GM11168 (cell line): ENCODE results near the gene MRPL48.
"Not testable (repeated sequence)": the region's sequence is repeated elsewhere in the genome, so short reads cannot be mapped to it uniquely, and the experiment has no call there.

Source experiments
- in situ Hi-C: fragments of 300-500 bp; cut with MboI; formaldehyde crosslinking; loops from one replicate; pipeline ENCODE4 v1.12.0; 2022; ENCODE audit warnings: low sequenced_read_pairs; ENCODE audit not compliant: unreplicated experiment

The MRPL48 gene

DNA sequence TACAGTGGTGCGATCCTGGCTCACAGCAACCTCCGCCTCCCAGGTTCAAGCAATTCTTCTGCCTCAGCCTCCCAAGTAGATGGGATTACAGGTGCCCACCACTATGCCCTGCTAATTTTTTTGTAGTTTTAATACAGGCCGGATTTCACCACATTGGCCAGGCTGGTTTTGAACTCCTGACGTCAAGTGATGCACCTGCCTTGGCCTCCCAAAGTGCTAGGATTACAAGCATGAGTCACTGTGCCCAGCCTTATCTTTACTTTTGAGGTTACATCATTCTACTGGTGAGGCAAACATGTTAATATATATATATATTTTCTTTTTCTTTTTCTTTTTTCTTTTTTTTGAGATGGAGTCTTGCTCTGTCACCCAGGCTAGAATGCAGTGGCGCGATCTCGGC lies 16.9 kb upstream of the MRPL48 start:
- in situ Hi-C loops = not testable (repeated sequence)

DNA sequence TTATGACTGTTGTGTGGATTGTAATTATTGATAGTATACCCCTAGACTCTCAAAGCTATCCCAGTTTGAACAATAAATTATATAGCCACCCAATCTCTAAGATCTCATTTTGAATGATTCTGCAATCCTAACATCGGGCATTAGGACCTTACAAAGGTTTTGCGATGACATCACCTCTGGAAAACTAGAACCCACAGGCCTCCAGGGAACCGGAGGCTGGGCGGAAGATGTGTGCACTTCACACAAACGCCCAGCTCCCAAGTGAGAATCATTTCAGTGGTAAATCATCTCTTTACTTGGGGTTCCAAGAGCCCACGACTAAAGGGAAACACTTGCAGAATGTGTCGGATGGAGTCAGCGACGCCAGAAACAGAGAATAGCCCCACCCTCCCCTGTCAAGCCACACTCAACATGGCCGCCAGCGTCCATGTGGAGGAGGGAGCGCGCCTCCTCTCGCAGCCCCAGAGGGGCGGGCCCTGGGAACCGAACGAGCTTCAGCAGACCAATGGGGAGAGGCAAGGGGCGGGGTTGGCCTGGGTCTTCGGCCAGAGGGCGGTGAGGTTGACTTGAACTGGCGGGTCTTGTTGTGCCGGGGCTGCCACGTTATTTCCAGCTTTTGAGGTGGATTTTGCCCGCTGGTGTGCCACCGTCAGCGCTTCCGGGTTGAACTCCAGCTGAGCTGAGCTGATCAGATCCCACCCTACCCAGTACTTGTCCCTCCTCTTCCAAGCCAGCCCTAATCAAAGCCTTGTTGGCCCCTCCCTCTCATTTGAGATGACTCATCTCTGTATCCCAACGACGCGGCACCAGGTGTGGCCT lies 8.4 kb upstream of the MRPL48 start:
- in situ Hi-C loops = no loop called here

GRCh38 chr11:73781303-73781702 lies 6.4 kb upstream of the MRPL48 start:
- in situ Hi-C loops = no loop called here

- in situ Hi-C loops = no loop called here
Observed at GRCh38 chr11:73783483-73784020, 4.1 kb upstream of the MRPL48 start.

DNA sequence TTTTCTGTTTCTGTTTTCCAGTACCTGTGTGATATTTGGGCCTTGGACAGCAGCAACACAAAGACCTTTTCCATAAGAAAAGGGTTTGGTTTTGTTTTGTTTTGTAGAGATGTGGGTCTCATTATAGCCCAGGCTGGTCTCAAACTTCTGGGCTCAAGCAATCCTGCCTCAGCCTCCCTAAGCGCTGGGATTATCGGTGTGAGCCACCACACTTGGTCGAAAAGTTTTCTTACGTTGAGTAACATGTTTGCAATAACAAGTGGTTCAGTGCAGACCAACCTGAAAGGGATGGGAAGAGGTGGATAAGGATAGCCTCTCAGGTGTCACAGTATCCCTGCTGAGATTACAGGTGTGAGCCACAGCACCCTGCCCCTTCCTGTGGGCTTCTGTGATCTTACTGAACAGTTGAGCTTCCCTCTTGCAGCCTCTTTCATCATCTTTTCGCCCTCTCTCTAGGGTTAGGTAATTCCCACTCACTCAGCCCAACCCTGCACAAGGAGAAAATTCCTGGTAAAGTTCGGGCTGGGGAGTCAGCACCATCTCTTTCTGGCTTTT lies 3.5 kb upstream of the MRPL48 start:
- in situ Hi-C loops = no loop called here

GRCh38 chr11:73784734-73785133 lies 2.9 kb upstream of the MRPL48 start:
- in situ Hi-C loops = no loop called here

- in situ Hi-C loops = not testable (repeated sequence)
Observed at GRCh38 chr11:73785467-73785866, 2.2 kb upstream of the MRPL48 start.

- in situ Hi-C loops = no loop called here
Observed at GRCh38 chr11:73787051-73787642, 527 bp upstream of the MRPL48 start.

GRCh38 chr11:73789279-73789670 lies 1.6 kb downstream of the MRPL48 start:
- in situ Hi-C loops = no loop called here

GRCh38 chr11:73792584-73792983 lies 4.9 kb downstream of the MRPL48 start:
- in situ Hi-C loops = no loop called here

DNA sequence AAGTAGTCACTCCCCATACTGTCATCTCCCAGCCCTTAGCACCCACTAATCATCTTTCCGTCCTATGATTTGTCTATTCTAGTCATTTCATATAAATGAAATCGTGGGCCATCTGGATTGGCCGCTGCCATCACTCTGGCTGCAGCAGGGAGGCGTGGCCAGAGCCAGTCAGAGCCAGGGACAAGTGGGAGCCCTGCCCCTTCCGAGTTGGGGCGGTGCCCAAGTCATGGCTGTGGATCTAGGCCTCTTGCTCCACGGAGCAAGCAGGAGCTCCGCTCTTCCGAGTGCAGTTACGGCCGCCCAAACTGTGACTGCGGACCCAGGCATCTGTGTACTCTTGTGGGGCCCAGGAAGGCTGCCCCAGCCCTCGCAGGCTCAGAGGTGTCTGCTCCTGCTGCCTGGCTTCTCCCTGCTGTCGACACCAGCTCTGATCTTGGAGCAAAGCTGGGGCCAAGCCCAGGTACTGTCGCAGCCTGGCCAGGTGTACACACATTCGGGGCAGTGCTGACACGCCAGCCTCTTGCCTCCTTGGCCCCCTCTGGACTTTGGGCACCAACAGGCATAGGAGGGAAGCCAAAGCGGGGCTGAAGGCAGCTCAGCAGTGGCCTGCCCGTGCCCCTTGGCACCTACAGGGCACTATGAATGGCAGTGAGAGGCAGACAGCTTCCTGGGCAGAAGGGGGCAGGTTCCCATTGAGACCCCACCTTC lies 8.4 kb downstream of the MRPL48 start:
- in situ Hi-C loops = no loop called here

GRCh38 chr11:73797457-73797856 lies 9.8 kb downstream of the MRPL48 start:
- in situ Hi-C loops = no loop called here

- in situ Hi-C loops = no loop called here
Observed at GRCh38 chr11:73800276-73800806, 12.7 kb downstream of the MRPL48 start.

- in situ Hi-C loops = no loop called here
Observed at GRCh38 chr11:73801136-73801535, 13.5 kb downstream of the MRPL48 start.

- in situ Hi-C loops = no loop called here
Observed at GRCh38 chr11:73804712-73805111, 17.0 kb downstream of the MRPL48 start.

DNA sequence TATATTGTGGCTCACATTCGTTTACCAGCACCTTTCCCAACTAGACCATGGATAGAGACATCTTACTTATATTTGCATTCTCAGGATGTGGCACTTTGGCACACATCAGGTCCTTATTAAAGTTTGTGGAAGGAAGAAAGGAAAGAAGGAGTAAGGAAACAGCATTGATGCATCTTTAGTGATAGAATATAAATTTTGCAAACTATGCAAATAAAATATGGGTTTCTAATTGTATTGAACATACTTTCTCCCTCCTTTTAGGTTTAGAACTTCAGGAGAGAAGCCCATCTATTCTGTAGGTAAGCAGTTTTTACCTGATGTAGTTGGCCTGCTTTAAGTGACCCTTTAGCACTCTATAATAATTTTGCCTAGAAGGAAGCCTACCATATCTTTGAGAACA lies 20.4 kb downstream of the MRPL48 start:
- in situ Hi-C loops = no loop called here

DNA sequence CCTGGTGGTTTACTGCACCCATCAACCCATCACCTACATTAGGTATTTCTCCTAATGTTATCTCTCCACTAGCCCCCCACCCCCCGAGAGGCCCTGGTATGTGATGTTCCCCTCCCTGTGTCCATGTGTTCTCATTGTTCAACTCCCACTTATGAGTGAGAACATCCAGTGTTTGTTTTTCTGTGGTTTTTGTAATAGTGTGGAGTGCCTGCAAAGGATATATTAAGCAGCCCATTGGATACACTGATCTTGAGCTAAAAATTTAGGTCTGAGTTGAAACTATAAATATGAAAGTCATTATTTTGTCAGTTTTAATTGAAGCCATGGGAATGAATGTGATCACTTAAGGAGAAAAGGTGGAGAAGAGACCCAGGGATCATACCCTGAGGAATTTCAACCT lies 23.0 kb downstream of the MRPL48 start:
- in situ Hi-C loops = no loop called here

GRCh38 chr11:73812234-73812633 lies 24.6 kb downstream of the MRPL48 start:
- in situ Hi-C loops = no loop called here

DNA sequence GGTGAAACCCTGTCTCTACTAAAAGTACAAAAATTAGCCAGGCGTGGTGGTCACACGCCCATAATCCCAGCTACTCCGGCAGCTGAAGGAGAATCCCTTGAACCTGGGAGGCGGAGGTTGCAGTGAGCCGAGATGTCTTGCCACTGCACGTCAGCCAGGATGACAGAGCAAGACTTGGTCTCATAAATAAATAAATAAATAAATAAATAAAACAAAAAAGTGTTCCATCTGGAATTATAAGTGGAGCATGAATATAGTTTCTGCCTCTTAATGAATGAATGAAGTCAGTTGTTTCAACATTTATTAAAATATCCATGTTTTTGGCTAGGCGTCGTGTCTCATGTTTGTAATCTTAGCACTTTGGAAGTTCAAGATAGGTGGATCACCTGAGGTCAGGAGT lies 27.1 kb downstream of the MRPL48 start:
- in situ Hi-C loops = no loop called here

DNA sequence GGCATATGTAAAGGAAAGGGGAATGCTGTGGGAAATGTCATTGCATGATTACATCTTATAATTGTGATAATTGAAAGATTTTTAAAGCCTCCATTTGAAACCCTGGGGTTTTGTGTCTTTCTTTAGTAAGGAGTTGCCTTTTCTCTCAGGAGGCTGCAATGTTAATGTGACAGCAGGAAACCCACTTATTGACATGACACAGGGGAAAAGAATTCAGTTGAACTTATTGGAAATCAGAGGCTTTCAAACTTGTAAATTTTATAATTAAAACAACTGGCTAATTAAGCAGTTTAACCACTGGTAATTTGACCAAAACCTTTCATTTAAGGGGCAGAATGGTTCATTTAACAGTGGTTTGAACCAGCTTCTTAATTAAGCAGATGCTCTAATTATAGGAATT lies 31.2 kb downstream of the MRPL48 start:
- in situ Hi-C loops = no loop called here

DNA sequence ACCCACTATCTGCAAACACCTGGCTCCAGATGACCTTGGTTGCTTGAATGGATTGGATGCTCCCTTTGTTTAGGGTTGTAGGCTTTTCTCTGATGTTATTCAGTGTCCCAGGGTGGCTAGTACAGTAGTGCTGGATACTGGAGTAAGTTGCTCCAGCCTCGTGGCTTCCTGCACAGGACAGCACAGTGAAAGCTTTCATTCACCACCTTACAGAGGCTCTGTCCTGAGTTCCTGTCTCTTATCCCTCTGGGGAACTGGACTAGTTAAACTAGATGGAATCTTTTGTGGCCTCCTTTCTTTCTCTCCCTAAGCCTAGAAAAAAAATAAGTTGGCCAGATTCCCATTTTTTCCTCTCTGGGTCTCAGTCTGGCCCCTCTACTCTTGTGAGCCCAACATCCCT lies 42.6 kb downstream of the MRPL48 start:
- in situ Hi-C loops = no loop called here
